HG03520 (cell line): ENCODE measurements around the gene LRCH4.
"Not testable (repeated sequence)": the region's sequence is repeated elsewhere in the genome, so short reads cannot be mapped to it uniquely, and the experiment has no call there.

Experiments used
- ATAC-seq: cut with Tn5 transposase; IDR thresholded peaks from one replicate; pipeline ENCODE4 v1.9.1; 2021; ENCODE audit warnings: mild to moderate bottlenecking, moderate library complexity; ENCODE audit not compliant: unreplicated experiment

Gene LRCH4

GRCh38 chr7:100568896-100569844, 16.8 kb downstream of the LRCH4 start:
- ATAC-seq = no peak

- ATAC-seq = no peak
Measured at GRCh38 chr7:100568176-100568895, 17.6 kb downstream of the LRCH4 start.

- ATAC-seq = no peak
Measured at GRCh38 chr7:100567751-100568175, 18.2 kb downstream of the LRCH4 start.

GRCh38 chr7:100567031-100567730, 18.7 kb downstream of the LRCH4 start:
- no peak for ATAC-seq

GRCh38 chr7:100566018-100566531, 19.9 kb downstream of the LRCH4 start:
- ATAC-seq = no peak

- ATAC-seq = no peak
Measured at GRCh38 chr7:100565133-100565571, 20.8 kb downstream of the LRCH4 start.

- ATAC-seq = not testable (repeated sequence)
Measured at GRCh38 chr7:100564405-100564804, 21.5 kb downstream of the LRCH4 start.

- no peak for ATAC-seq
Measured at GRCh38 chr7:100563809-100564400, 22.0 kb downstream of the LRCH4 start.

GRCh38 chr7:100563100-100563564, 22.8 kb downstream of the LRCH4 start:
- no peak for ATAC-seq

GRCh38 chr7:100562195-100563099, 23.5 kb downstream of the LRCH4 start:
- no peak for ATAC-seq

- no peak for ATAC-seq
Measured at GRCh38 chr7:100561491-100562194, 24.3 kb downstream of the LRCH4 start.

GRCh38 chr7:100559127-100559526, 26.8 kb downstream of the LRCH4 start:
- ATAC-seq = no peak

GRCh38 chr7:100556541-100556940, 29.4 kb downstream of the LRCH4 start:
- no peak for ATAC-seq

- no peak for ATAC-seq
Measured at GRCh38 chr7:100555701-100556100, 30.2 kb downstream of the LRCH4 start.

GRCh38 chr7:100553032-100553431, 32.9 kb downstream of the LRCH4 start:
- no peak for ATAC-seq

- no peak for ATAC-seq
Measured at GRCh38 chr7:100552532-100552931, 33.4 kb downstream of the LRCH4 start.

GRCh38 chr7:100548446-100548845, 37.5 kb downstream of the LRCH4 start:
- ATAC-seq = not testable (repeated sequence)

- ATAC-seq = no peak
Measured at GRCh38 chr7:100547872-100548271, 38.1 kb downstream of the LRCH4 start.
